Ishikawa (cell line): ENCODE results near the gene MAGI1.

Source experiments
- EGR1 ChIP-seq: IDR thresholded peaks from 2 replicates; pipeline ENCODE4 v1.6.1; 2012
- EP300 ChIP-seq: IDR thresholded peaks from 2 replicates; pipeline ENCODE4 v1.6.1; 2012; ENCODE audit warnings: borderline replicate concordance
- MAX ChIP-seq: IDR thresholded peaks from 2 replicates; pipeline ENCODE4 v1.6.1; 2012
- NFIC ChIP-seq: IDR thresholded peaks from 2 replicates; pipeline ENCODE4 v1.6.1; 2012
- TCF12 ChIP-seq: IDR thresholded peaks from 2 replicates; pipeline ENCODE4 v1.6.1; 2012; ENCODE audit warnings: low read depth

- TF ChIP-seq MAX (no peak), EP300 (no peak), EGR1 (no peak), NFIC (no peak), TCF12 (no peak)
Measured at GRCh38 chr3:65672061-65672460, 366.7 kb downstream of the MAGI1 start.
